ENCODE results near the gene DACH1.
A peak's percentile ranks its signal among the peaks of the same experiment; 100 is the strongest.

The DACH1 gene

DNA sequence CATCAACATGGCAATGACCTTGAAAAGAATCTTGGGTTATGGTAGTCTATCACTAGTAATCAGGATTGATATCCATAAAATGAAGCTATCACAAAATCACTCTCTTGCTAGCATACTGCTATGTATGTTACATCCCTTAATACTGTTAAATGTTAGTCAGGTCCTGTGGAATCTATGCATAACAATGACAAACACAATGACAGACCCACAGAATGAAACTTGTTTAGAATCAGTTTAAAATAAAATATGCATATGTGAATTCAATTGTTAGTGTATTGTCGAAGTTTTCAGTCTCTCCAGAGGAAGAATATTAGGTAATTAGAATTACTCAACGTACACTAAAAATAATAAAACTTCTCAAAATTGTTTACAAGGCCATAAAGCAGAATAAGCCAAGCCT, 137.6 kb downstream of the DACH1 start:
- TF ChIP-seq CTCF (IDR thresholded peaks at IDR 0.05; ENCODE audit: low read depth, low read length), result no peak
- H3K4me3 ChIP-seq (replicated peaks in 1 of 2; ENCODE audit: low read depth in 2 of 2, low read length in 2 of 2), result no peak overlapping the region
- DNase-seq (ENCODE audit: low read depth in 2 of 2), result no peak

DNA sequence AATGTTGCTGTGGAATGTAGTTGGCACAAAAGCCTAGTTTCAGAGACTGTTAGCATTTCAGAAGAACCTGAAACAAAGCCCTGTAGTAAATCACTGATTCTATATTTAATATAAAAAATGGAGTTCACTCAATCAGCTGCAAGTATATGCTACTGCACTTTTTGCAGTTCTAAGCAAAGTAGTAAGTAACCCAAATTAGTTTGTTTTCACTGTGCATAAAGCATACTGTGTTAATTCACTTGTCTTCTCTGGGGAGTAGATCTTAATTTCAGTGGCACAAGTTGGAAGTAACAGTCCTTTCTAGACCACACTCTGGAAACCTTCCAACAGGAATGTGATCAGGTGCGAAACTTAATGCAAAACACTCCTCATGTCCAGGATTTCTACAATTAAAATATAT, 139.3 kb downstream of the DACH1 start:
- TF ChIP-seq CTCF (IDR thresholded peaks at IDR 0.05; ENCODE audit: low read depth, low read length), result no peak
- DNase-seq (ENCODE audit: low read depth in 2 of 2), result no peak
- no peak overlapping the region for H3K4me3 ChIP-seq (replicated peaks in 1 of 2; ENCODE audit: low read depth in 2 of 2, low read length in 2 of 2)

DNA sequence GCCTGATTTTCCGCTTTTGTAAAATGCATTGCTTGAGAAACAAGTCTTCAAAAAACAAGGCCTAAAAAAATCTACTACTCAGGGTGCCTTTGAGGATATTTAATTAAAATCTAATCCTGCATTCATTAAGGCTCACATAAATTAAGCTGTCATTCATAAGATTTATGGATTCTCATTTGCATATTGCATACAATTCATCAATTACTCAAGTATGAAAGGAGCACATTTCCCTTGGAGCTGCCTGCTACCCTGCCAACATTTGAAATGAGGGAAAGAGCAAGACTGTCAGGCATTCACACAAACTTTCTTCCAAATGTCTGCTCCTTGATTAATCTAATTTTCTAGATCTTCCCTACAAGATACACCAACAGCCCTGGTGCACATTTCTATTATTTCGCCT, 140.0 kb downstream of the DACH1 start:
- DNase-seq (ENCODE audit: low read depth in 2 of 2), result no peak
- TF ChIP-seq CTCF (IDR thresholded peaks at IDR 0.05; ENCODE audit: low read depth, low read length), result no peak
- H3K4me3 ChIP-seq (replicated peaks in 1 of 2; ENCODE audit: low read depth in 2 of 2, low read length in 2 of 2), result no peak overlapping the region

GRCh38 chr13:71722206-71722605, 144.8 kb downstream of the DACH1 start:
- TF ChIP-seq CTCF (IDR thresholded peaks at IDR 0.05; ENCODE audit: low read depth, low read length), result no peak
- no peak overlapping the region for H3K4me3 ChIP-seq (replicated peaks in 1 of 2; ENCODE audit: low read depth in 2 of 2, low read length in 2 of 2)
- DNase-seq (ENCODE audit: low read depth in 2 of 2), result peak in 1 of 2 donors; percentile 27

DNA sequence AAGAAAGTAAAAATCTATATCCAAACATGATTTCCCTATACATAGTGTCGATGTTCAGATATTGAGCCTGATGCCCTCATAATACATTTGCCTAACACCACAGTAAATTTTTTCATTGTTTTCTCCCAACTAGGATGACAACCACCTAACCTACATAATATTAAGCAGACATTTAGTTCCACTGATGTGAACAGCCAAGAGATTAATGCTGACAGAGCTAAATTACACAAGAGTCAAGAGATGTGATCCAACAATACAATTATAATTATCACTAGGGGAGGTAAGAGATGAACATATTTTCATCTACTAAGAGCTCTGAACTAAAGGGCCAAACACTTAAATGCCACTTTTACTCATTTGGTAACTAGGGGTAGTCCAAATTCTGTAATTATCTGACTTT, 145.9 kb downstream of the DACH1 start:
- no peak for TF ChIP-seq CTCF (IDR thresholded peaks at IDR 0.05; ENCODE audit: low read depth, low read length)
- DNase-seq (ENCODE audit: low read depth in 2 of 2), result no peak
- H3K4me3 ChIP-seq (replicated peaks in 1 of 2; ENCODE audit: low read depth in 2 of 2, low read length in 2 of 2), result no peak overlapping the region

GRCh38 chr13:71718931-71719330, 148.1 kb downstream of the DACH1 start:
- TF ChIP-seq CTCF (IDR thresholded peaks at IDR 0.05; ENCODE audit: low read depth, low read length), result no peak
- H3K4me3 ChIP-seq (replicated peaks in 1 of 2; ENCODE audit: low read depth in 2 of 2, low read length in 2 of 2), result no peak overlapping the region
- DNase-seq (ENCODE audit: low read depth in 2 of 2), result no peak

GRCh38 chr13:71714802-71715375, 152.1 kb downstream of the DACH1 start:
- no peak overlapping the region for H3K4me3 ChIP-seq (replicated peaks in 1 of 2; ENCODE audit: low read depth in 2 of 2, low read length in 2 of 2)
- TF ChIP-seq CTCF (IDR thresholded peaks at IDR 0.05; ENCODE audit: low read depth, low read length), result no peak
- no peak for DNase-seq (ENCODE audit: low read depth in 2 of 2)
